NCI-H1930 (cell line): Measurements from ENCODE around the gene NCK2.
"Not testable (repeated sequence)": the region's sequence is repeated elsewhere in the genome, so short reads cannot be mapped to it uniquely, and the experiment has no call there.

Experiments used
- DNase-seq, 2 experiments: peaks; one replicate each; lab custom pipeline; 2025; lab: John Stamatoyannopoulos, UW

Gene NCK2

DNA sequence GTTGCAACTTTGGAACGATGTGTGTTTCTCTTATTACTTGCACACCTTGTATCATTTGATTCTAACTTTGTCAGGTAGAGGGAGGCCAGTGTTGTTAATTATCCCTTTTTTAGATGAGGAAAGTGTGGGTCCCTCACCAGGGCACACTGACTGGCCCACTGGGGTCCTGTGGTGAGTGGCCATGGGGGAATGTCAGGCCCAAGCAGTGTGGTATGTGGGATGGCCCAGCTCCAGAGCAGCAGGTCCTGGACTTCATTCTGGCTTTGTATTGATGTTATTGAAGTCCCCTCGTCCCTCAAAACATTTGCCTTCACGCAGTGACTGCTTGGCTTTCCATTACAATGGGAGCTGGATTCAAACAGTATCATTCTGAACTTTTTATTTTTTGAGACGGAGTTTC is 11.7 kb downstream of the NCK2 start:
- DNase-seq: no peak

DNA sequence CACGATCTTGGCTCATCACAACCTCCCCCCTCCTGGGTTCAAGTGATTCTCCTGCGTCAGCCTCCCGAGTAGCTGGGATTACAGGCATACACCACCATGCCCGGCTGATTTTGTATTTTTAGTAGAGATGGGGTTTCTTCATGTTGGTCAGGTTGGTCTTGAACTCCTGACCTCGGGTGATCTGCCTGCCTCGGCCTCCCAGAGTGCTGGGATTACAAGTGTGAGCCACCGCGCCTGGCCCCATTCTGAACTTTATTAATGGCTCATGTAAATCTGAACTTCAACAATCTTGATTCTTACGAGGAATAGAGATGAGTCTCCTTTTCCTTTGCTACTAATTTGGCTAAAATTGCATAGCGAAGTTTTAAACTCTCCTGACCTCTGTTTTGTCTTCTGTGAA is 12.2 kb downstream of the NCK2 start:
- not testable (repeated sequence) for DNase-seq

DNA sequence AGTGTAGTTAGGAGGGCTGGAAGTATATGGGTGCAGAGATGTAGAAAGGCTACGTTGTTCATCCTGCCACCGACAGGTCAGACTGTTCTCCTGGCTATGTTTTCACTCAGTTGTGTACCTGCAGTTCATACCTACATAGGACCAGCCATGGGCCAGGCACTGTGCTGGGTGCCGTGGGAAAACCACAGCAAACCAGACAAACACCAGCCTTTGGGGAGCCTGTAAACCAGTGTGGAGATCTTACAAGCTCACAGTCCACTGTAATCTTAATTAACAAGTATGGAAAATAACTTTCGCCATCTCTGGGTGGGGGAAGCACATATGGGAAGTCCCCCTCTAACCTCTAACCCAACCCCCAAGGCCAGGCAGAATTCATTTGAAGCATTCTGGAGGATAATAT is 12.7 kb downstream of the NCK2 start:
- no peak for DNase-seq

- DNase-seq: no peak
These were observed 15.5 kb downstream of the NCK2 start for GRCh38 chr2:105760191-105760590.

DNA sequence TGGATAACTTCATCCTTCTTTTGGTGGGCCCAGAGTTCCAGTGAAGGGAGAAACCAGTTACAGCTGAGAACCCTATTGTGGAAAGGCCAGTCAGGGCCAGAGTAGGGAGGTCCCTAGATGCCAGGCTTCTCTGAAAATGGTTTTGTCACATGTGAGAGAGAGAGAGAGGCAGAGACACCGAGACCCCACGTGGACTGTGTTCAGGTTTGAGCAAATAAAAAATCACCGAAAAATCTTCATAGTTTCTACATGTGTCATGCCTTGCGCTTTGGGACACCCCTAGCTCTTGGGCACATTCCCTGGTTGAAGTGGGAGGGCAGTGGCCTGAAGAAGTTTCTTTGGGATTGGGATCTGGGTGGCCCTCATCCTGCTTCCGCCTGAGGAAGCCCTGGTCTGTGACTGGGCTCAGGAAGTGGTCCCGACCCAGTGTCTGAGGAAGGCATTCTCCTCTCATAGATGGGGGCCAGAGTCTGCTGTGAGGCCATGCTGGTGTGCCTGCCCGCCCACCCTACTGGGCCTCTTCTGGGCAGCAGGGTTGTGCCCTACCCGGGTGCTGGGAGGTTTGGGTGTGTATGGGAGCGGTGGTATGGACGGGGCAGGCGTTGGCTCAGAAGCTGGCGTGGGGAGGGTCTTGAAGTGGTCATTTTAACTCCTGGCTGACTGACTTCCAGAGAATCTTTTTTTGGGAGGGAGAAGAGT is 16.1 kb downstream of the NCK2 start:
- DNase-seq: no peak

GRCh38 chr2:105761931-105762515 is 17.3 kb downstream of the NCK2 start:
- DNase-seq: no peak

DNA sequence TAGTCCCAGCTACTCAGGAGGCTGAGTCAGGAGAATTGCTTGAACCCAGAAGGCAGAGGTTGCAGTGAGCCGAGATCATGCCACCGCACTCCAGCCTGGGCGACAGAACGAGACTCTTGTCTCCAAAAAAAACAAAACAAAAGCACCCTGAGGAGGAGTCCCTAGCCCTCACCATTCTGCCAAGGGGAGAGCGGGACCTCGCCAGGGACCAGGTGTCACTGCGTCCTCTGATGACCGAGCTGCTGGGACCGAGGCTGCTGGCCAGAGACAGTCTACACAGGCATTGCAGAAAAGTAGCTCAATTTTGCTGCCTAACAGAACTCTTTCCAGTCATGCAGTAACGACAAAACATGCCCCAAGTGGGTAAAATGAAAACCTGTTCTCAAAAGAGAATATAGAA is 18.4 kb downstream of the NCK2 start:
- DNase-seq: no peak

GRCh38 chr2:105764059-105764458 is 19.3 kb downstream of the NCK2 start:
- no peak for DNase-seq

DNA sequence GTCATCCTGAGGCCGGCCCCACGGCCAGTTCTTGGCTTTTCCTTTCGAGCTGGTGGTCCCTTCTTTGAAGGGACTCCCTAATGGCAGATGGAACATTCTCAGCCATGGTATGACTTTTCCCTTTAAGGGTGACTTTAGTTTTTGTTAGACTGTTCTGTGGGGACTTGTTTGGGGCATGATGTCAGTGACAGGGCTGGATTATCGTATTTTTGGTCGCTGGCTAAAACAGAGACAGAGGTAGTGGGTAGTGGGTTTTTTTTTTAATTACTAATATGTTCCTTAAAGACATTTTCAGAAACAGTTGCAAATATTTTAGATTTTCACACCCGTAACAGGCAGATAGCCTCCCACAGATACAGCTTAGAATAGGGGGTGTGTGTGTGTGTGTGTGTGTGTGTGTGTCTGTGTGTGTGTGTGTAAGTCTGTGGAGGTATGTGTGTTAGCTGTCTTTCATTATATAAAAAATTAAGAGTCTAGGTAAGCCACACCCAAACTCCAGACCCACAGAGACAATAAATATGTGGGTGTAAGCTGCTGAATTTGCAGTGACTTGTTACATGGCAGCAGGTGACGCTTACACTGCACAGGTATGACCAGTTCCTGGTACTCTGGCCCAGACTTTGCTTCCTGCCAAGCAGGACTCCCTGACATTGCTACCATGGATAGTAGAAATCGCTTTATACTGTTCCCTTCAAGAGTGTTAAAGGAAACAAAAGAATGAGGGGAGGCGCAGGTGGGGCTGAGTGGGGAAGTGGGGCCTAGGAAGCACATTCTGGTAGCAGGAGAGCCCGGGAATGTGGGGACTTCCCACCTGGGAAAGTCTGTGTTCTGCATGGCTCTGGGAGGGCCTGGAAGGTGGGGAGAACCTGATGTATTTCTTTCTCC is 20.9 kb downstream of the NCK2 start:
- no peak for DNase-seq

- DNase-seq: no peak
These were observed 21.7 kb downstream of the NCK2 start for GRCh38 chr2:105766300-105766866.

- no peak for DNase-seq
These were observed 23.5 kb downstream of the NCK2 start for GRCh38 chr2:105768176-105768575.

GRCh38 chr2:105768961-105769452 is 24.3 kb downstream of the NCK2 start:
- no peak for DNase-seq

DNA sequence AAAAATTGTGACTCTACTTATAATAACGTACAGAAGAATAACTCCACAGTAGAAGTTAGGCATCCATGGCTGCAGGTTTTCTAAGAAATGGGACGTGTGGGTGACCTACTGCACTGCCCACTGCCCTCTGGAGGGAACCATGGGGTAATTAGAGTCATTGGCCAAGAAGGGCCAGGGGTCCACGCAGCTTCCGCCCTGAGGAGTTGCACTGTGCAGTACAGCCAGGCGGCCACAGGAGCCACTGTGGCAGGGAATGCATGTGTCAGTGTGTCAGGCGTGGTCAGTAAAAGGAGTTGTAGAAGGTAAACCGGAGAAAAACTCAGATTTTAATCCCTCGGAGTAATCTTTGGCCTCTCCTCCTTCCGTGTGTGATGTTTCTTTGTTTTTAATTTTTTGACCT is 24.8 kb downstream of the NCK2 start:
- DNase-seq: no peak

DNA sequence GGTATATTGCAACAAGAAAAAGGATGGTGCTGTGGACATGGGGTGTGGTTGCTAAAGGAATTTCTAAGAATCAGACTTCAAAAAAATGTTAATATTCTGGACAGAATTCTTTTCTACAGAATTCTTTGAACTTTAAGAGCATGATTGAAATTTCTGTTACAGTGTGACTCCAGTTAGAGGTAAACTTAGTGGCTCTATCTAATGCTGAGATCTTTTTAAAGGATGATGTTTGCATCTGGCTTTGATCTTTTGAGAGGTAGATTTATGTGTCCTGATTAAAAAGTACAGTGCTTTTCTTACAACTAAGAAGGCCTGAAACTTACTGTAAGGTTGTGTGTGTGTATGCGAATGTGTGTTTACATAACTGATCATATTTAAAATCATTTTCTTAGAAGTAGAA is 25.4 kb downstream of the NCK2 start:
- DNase-seq: no peak

DNA sequence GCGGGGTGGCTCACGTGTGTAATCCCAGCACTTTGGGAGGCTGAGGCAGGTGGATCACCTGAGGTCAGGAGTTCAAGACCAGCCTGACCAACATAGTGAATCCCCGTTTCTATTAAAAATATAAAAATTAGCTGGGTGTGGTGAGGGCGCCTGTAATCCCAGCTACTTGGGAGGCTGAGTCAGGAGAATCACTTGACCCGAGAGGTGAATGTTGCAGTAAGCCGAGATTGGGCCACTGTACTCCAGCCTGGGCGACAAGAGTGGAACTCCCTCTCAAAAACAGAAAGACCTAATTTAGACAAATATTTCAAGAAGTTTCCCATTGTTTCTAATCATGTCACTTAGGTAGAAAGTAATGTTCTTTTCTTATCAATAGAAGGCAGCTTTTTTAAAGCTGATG is 26.6 kb downstream of the NCK2 start:
- not testable (repeated sequence) for DNase-seq

DNA sequence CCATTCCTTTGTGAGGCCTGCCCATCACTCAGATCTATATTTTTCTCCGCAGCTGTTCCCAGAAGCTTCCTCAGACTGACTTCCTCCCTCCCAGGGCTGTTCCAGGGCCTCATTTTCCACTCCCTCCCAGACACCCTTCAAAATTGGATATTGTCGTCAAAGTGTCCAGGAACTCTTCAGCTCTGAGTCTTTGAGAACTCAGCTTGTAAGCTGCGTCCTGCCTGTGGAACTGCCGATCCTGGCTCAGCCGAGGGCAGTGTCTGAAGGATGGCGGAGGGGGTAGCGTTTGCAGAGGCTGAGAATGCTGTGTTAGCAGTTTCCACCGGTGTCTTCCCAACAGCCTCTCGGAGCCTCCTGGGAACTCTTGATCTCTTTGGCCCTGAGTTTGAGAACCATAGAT is 27.1 kb downstream of the NCK2 start:
- DNase-seq: no peak

DNA sequence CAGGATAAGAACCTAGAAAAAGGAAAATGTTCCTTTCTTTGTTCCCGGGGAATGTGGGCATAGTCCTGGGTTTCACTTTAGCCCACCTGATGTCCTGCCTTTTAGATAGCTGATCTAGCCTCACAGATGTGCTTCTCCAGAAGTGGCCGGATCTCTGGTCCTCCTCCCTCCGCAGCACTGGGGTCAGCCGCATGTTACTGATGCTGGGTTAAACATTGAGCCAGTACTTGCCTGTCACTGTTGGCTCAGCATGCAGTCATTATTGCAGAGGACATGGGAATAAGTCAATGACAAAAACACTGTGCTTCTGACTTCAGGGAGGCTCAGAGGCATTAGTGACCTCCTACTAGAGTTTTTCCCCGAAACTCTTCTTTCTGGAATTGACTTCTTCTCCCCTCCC is 27.6 kb downstream of the NCK2 start:
- DNase-seq: no peak

DNA sequence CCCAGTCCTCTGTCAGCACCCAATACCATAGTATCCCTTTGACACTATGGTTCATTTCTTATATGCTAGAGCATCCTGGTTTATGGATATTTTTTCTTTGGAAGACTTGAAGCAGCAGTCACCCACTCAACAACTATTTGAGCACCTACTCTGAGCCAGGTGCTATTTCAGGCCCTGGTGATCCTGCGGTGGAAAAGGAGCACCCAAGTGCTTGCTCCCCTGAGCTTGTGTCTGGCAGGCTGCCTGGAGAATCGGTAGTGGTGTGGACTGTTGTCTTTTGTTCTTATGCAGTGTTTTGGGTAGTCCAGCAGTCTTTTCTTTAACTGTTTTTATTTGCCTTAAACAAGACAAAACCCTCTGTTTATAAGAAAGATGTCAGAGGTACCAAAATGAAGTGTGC is 28.9 kb downstream of the NCK2 start:
- DNase-seq: no peak

GRCh38 chr2:105774781-105775337 is 30.1 kb downstream of the NCK2 start:
- DNase-seq: no peak

DNA sequence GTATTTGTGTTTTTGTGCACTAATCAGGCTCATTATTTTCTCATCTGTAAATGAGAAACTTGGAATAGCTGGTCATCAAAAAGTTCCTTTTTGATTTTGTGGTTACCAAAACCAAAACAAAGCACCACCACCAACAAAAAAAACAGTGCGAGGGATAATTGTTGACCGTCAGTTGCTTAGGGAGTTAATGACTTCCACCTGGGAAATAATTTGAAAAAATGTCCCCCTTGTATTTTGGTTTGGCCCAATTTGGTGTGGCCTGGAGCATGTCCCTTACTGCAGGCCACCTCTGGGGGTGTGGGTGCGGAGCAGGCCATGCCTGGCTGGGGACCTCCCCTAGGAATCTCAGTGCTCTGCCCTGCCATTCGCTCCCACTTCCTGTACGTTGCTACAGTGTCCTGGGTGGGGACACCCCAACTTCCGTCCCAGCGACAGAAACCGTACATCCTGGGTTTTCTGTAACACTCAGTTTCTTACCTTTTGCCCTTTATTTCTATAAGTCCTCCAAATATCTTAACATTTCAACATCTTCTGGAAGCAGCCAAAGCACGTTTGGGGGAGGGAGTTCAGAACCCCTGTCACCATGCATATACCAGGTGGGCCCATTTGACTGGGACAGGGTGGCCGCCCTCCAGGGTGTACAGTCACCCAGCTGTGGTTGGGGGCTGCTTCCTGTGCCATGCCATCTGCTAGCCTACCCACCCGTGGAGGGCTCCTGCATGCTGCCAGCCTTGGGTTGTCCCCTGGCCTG is 31.3 kb downstream of the NCK2 start:
- no peak for DNase-seq

GRCh38 chr2:105776560-105776928 is 31.8 kb downstream of the NCK2 start:
- no peak for DNase-seq
